ENCODE data around the gene ZDHHC5. TPM values are rescaled to one million over a fixed set of nuclear protein-coding genes. Genes with fewer than 3 reads are reported as not detected.

The ZDHHC5 gene
- total RNA-seq, 1 donor from 2014 or later, result 35.7 TPM

- no peak for DNase-seq (ENCODE audit: low read depth in 2 of 2)
These were observed 60.9 kb downstream of the ZDHHC5 start for GRCh38 chr11:57728829-57729228.

GRCh38 chr11:57729479-57729878 is 61.6 kb downstream of the ZDHHC5 start:
- no peak for DNase-seq (ENCODE audit: low read depth in 2 of 2)

GRCh38 chr11:57732661-57733060 is 64.7 kb downstream of the ZDHHC5 start:
- DNase-seq (ENCODE audit: low read depth in 2 of 2), result no peak

- no peak for DNase-seq (ENCODE audit: low read depth in 2 of 2)
These were observed 67.8 kb downstream of the ZDHHC5 start for GRCh38 chr11:57735619-57736298.

- peak; percentile 97 for DNase-seq (ENCODE audit: low read depth in 2 of 2)
These were observed 73.5 kb downstream of the ZDHHC5 start, which contains the start of gene SELENOH for GRCh38 chr11:57741132-57742086. Gene SELENOH, plus strand, starts transcription at chr11:57741491. Its CDS starts 105 bp downstream, at chr11:57741596.

GRCh38 chr11:57742087-57742452 is 74.2 kb downstream of the ZDHHC5 start:
- DNase-seq (ENCODE audit: low read depth in 2 of 2), result no peak

GRCh38 chr11:57744357-57744756 is 76.4 kb downstream of the ZDHHC5 start:
- no peak for DNase-seq (ENCODE audit: low read depth in 2 of 2)

- DNase-seq (ENCODE audit: low read depth in 2 of 2), result no peak
These were observed 77.3 kb downstream of the ZDHHC5 start for GRCh38 chr11:57745206-57745605.

GRCh38 chr11:57746920-57747319 is 79.0 kb downstream of the ZDHHC5 start:
- DNase-seq (ENCODE audit: low read depth in 2 of 2), result no peak

Other genes starting within 250 kb of the ZDHHC5 start
- gene SLC43A3, start 241.0 kb upstream of the ZDHHC5 start, total RNA-seq, result 19.4 and 38.7 TPM in 2 replicates
- under 0.01 and 0.20 TPM in 2 replicates for gene RTN4RL2, start 207.6 kb upstream of the ZDHHC5 start, total RNA-seq
- 9.6 and 16.9 TPM in 2 replicates for gene SLC43A1, start 152.4 kb upstream of the ZDHHC5 start, total RNA-seq
- gene TIMM10, start 137.4 kb upstream of the ZDHHC5 start, total RNA-seq, result 42.5 and 55.8 TPM in 2 replicates
- gene SMTNL1, start 130.5 kb upstream of the ZDHHC5 start, total RNA-seq, result not detected in 2 replicates
- 29.2 and 44.8 TPM in 2 replicates for gene UBE2L6, start 100.4 kb upstream of the ZDHHC5 start, total RNA-seq
- 0.40 TPM in 1 of 2 replicates, not detected in the other for gene SERPING1, start 70.4 kb upstream of the ZDHHC5 start, total RNA-seq
- gene YPEL4, start 18.2 kb upstream of the ZDHHC5 start, total RNA-seq, result under 0.01 TPM in 2 replicates
- gene CLP1, start 10.4 kb upstream of the ZDHHC5 start, total RNA-seq, result 14.6 and 19.0 TPM in 2 replicates
- 10.5 and 11.3 TPM in 2 replicates for gene MED19, start 44.1 kb downstream of the ZDHHC5 start, total RNA-seq
- gene TMX2, start 44.5 kb downstream of the ZDHHC5 start, total RNA-seq, result 37.7 and 54.2 TPM in 2 replicates
- 66.3 and 73.8 TPM in 2 replicates for gene SELENOH, start 73.4 kb downstream of the ZDHHC5 start, total RNA-seq
- not detected in 2 replicates for gene BTBD18, start 83.7 kb downstream of the ZDHHC5 start, total RNA-seq
- gene CTNND1, start 93.7 kb downstream of the ZDHHC5 start, total RNA-seq, result 174 and 212 TPM in 2 replicates

Data from lung microvascular endothelial cell (primary cell).